ENCODE data around the gene PRKAR2A. TPM values are rescaled to one million over a fixed set of nuclear protein-coding genes. Genes with fewer than 3 reads are reported as not detected.

The PRKAR2A gene
- polyA plus RNA-seq, 2 of the 4 experiments (the other 2 are of a cell fraction), result 15.3 to 17.2 TPM

DNA sequence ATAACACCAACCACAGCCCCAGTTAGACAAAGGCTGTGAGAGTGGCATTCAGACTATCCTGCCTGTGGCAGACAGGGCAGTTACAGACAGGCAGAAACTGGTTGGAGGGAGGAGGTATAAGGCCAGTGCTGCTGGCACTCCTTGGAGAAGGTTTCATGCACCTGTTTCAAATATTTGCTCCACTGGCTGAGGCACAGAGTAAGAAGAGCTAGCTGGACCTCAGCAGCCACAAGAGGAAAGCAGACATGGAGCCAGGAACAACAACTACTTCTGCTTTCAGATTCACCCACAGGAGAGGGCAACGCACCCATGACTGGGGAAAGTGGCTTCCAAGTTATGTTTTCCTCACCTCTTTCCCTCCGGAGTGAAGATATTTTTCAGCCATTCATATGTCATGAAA, 11.5 kb upstream of the PRKAR2A start:
- H3K27ac ChIP-seq, result no peak overlapping the region
- POLR2A ChIA-PET, result no interaction called here
- ATAC-seq (no peak), FAIRE-seq (no peak), DNase-seq (ENCODE audit: low read depth in 1 of 2, low spot score in 1 of 2) (no peak)
- WGBS (ENCODE audit: missing lambda C conversion rate), result 97% methylated on average over 2 of the region's 2 CpGs
- CTCF ChIA-PET, result interaction anchor here (0.8 kb wide), 1 partner anchor 119 kb away, joined by 3 read pairs; no protein-coding TSS in a partner anchor
- no peak overlapping the region for H3K4me2 ChIP-seq
- no peak overlapping the region for H3K4me3 ChIP-seq
- H3K9me3 ChIP-seq, result no peaks in the 10 kb centered on the region
- H3K4me1 ChIP-seq, result no peaks in the 10 kb centered on the region
- TF ChIP-seq HEYL (CRISPR knock-in tag; IDR thresholded peaks at IDR 0.05), result no peak
- TF ChIP-seq, protein P1, sequence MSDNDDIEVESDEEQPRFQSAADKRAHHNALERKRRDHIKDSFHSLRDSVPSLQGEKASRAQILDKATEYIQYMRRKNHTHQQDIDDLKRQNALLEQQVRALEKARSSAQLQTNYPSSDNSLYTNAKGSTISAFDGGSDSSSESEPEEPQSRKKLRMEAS (IDR thresholded peaks at IDR 0.05), result no peak
- TF ChIP-seq, protein P2, sequence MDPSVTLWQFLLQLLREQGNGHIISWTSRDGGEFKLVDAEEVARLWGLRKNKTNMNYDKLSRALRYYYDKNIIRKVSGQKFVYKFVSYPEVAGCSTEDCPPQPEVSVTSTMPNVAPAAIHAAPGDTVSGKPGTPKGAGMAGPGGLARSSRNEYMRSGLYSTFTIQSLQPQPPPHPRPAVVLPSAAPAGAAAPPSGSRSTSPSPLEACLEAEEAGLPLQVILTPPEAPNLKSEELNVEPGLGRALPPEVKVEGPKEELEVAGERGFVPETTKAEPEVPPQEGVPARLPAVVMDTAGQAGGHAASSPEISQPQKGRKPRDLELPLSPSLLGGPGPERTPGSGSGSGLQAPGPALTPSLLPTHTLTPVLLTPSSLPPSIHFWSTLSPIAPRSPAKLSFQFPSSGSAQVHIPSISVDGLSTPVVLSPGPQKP (IDR thresholded peaks at IDR 0.05; ENCODE audit: low read depth, low read length), result no peak
- no peak for TF ChIP-seq POLR2A (IDR thresholded peaks at IDR 0.05; ENCODE audit: low read length)
- TF ChIP-seq NR3C1 (IDR thresholded peaks at IDR 0.05), result no peak

DNA sequence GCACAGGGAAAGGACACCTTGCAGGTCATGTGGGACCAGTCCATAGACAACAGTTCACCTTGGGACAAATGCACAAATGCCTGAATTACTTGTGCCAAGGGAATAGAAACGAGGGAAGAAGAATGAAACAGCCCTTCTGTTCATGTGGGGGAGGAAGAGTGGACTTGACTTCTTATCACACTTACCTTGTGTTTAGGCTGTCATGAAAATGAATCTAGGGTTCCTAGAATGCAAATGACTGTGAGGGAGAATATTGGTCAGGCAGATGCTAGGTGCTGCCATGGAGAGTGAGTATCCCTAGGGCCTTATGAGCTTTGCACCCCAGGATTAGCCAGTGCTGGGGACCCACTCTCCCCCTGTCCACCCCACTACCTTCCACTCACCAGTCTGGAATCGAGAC, 11.0 kb upstream of the PRKAR2A start:
- ATAC-seq (no peak), DNase-seq (ENCODE audit: low read depth in 1 of 2, low spot score in 1 of 2) (no peak), FAIRE-seq (no peak)
- POLR2A ChIA-PET, result no interaction called here
- CTCF ChIA-PET, result interaction anchor here (0.6 kb wide), 1 partner anchor 26 kb away, joined by 3 read pairs; no protein-coding TSS in a partner anchor
- no peak overlapping the region for H3K4me2 ChIP-seq
- no peak overlapping the region for H3K4me3 ChIP-seq
- 44% methylated on average over 1 of the region's 2 CpGs for WGBS (ENCODE audit: missing lambda C conversion rate)
- TF ChIP-seq HEYL (CRISPR knock-in tag; IDR thresholded peaks at IDR 0.05) (no peak), CHD4 (IDR thresholded peaks at IDR 0.05; ENCODE audit: borderline replicate concordance) (no peak), POLR2AphosphoS2 (conservative IDR thresholded peaks at IDR 0.05; ENCODE audit: low read length) (no peak), HDAC2 (IDR thresholded peaks at IDR 0.05) (no peak), RFX5 (IDR thresholded peaks at IDR 0.05) (no peak), RNF2 (IDR thresholded peaks at IDR 0.05; ENCODE audit: borderline replicate concordance, low read depth) (no peak), ZNF302 (CRISPR knock-in tag; IDR thresholded peaks at IDR 0.05) (no peak)
- no peaks in the 10 kb centered on the region for H3K9me3 ChIP-seq
- H3K27ac ChIP-seq, result no peak overlapping the region
- no peaks in the 10 kb centered on the region for H3K4me1 ChIP-seq

DNA sequence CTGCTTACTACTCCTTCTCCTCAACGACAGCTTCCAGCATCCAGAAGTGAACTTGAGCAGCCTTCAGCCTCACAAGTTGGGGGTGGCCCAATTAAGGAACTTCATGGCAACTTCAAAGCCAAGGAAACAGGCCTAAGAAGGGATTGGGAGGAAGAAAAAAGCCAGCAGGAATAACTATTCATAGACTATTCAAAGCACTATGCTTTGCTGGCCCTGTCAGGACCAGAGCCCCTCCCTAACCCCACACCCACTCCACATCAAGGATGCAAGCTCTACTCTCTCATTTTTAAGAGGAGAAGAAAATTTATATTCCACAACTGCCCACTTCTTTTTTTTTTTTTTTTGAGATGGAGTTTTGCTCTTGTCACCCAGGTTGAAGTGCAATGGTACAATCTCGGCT, 10.0 kb upstream of the PRKAR2A start:
- TF ChIP-seq, protein P3, sequence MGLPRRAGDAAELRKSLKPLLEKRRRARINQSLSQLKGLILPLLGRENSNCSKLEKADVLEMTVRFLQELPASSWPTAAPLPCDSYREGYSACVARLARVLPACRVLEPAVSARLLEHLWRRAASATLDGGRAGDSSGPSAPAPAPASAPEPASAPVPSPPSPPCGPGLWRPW (IDR thresholded peaks at IDR 0.05), result no peak
- TF ChIP-seq GATA3 (IDR thresholded peaks at IDR 0.05; ENCODE audit: borderline replicate concordance), result no peak
- TF ChIP-seq KDM1A (IDR thresholded peaks at IDR 0.05; ENCODE audit: low read depth), result no peak
- TF ChIP-seq RARB (CRISPR knock-in tag; IDR thresholded peaks at IDR 0.05), result no peak
- TF ChIP-seq, protein P4, sequence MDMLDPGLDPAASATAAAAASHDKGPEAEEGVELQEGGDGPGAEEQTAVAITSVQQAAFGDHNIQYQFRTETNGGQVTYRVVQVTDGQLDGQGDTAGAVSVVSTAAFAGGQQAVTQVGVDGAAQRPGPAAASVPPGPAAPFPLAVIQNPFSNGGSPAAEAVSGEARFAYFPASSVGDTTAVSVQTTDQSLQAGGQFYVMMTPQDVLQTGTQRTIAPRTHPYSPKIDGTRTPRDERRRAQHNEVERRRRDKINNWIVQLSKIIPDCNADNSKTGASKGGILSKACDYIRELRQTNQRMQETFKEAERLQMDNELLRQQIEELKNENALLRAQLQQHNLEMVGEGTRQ (IDR thresholded peaks at IDR 0.05), result no peak
- no peaks in the 10 kb centered on the region for H3K4me1 ChIP-seq
- no peak overlapping the region for H3K27ac ChIP-seq
- ATAC-seq, result no peak
- H3K4me3 ChIP-seq, result no peak overlapping the region
- H3K9me3 ChIP-seq, result no peaks in the 10 kb centered on the region
- FAIRE-seq, result no peak
- ChIA-PET CTCF (no interaction called here), POLR2A (no interaction called here)
- 65% methylated on average over 2 of the region's 2 CpGs for WGBS (ENCODE audit: missing lambda C conversion rate)
- no peak for DNase-seq (ENCODE audit: low read depth in 1 of 2, low spot score in 1 of 2)
- no peak overlapping the region for H3K4me2 ChIP-seq

DNA sequence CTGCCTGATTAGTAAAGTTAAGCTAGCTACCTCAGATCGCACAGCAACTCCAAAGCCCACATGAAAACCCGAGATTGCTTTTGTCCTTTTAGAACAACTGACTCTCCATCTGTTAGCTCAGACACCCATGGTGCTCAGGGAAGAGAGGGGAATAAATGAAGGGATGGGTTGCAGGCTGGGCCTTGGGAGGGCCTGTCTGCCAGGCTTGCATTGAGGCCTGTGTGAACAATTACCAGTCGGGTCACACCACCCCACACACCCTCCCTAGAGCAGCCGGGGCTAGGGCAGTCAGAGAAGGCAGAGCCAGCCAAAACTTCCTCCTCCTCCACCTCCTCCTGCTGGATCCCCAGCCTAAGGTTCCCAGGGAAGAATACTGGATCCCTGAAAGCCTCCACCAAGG, 8.8 kb upstream of the PRKAR2A start:
- ChIA-PET POLR2A (no interaction called here), CTCF (no interaction called here)
- no peak for ATAC-seq
- no peaks in the 10 kb centered on the region for H3K9me3 ChIP-seq
- WGBS (ENCODE audit: missing lambda C conversion rate), result 74% methylated on average over 4 of the region's 4 CpGs
- no peaks in the 10 kb centered on the region for H3K4me1 ChIP-seq
- no peak overlapping the region for H3K27ac ChIP-seq
- no peak overlapping the region for H3K4me2 ChIP-seq
- no peak for FAIRE-seq
- DNase-seq (ENCODE audit: low read depth in 1 of 2, low spot score in 1 of 2), result no peak
- H3K4me3 ChIP-seq, result no peak overlapping the region
- no peak for TF ChIP-seq RCOR1 (IDR thresholded peaks at IDR 0.05; ENCODE audit: low read depth, low read length)
- TF ChIP-seq, protein P5, sequence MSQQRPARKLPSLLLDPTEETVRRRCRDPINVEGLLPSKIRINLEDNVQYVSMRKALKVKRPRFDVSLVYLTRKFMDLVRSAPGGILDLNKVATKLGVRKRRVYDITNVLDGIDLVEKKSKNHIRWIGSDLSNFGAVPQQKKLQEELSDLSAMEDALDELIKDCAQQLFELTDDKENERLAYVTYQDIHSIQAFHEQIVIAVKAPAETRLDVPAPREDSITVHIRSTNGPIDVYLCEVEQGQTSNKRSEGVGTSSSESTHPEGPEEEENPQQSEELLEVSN (IDR thresholded peaks at IDR 0.05; ENCODE audit: borderline replicate concordance, low read depth), result no peak
- TF ChIP-seq, protein P6, sequence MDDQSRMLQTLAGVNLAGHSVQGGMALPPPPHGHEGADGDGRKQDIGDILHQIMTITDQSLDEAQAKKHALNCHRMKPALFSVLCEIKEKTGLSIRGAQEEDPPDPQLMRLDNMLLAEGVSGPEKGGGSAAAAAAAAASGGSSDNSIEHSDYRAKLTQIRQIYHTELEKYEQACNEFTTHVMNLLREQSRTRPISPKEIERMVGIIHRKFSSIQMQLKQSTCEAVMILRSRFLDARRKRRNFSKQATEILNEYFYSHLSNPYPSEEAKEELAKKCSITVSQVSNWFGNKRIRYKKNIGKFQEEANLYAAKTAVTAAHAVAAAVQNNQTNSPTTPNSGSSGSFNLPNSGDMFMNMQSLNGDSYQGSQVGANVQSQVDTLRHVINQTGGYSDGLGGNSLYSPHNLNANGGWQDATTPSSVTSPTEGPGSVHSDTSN (IDR thresholded peaks at IDR 0.05), result no peak
- no peak for TF ChIP-seq CEBPB (IDR thresholded peaks at IDR 0.05)
- TF ChIP-seq HOXA7 (CRISPR knock-in tag; IDR thresholded peaks at IDR 0.05), result no peak
- TF ChIP-seq, protein P7, sequence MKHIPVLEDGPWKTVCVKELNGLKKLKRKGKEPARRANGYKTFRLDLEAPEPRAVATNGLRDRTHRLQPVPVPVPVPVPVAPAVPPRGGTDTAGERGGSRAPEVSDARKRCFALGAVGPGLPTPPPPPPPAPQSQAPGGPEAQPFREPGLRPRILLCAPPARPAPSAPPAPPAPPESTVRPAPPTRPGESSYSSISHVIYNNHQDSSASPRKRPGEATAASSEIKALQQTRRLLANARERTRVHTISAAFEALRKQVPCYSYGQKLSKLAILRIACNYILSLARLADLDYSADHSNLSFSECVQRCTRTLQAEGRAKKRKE (CRISPR knock-in tag; IDR thresholded peaks at IDR 0.05; ENCODE audit: low read depth), result no peak
- no peak for TF ChIP-seq CHD4 (IDR thresholded peaks at IDR 0.05; ENCODE audit: borderline replicate concordance)
- TF ChIP-seq, protein P4 (IDR thresholded peaks at IDR 0.05), result no peak
- no peak for TF ChIP-seq RFX5 (IDR thresholded peaks at IDR 0.05)
- TF ChIP-seq ESRRA (IDR thresholded peaks at IDR 0.05; ENCODE audit: borderline replicate concordance, low read length), result no peak
- TF ChIP-seq CBX8 (IDR thresholded peaks at IDR 0.05), result no peak
- TF ChIP-seq, protein P2 (IDR thresholded peaks at IDR 0.05; ENCODE audit: low read depth, low read length), result no peak
- TF ChIP-seq FOSB (CRISPR knock-in tag; IDR thresholded peaks at IDR 0.05), result no peak
